HepG2 (cell line): ENCODE results near the gene VIM. TPM values are rescaled to one million over a fixed set of nuclear protein-coding genes. Genes with fewer than 3 reads are reported as not detected.

Experiments used
- CENPX ChIP-seq: sonication (generic); formaldehyde crosslinking; IDR thresholded peaks from 2 replicates; pipeline ENCODE4 v1.9.0; 2021; ENCODE audit warnings: mild to moderate bottlenecking, missing genetic modification reagents, moderate library complexity
- FOXO4 ChIP-seq: sonication (generic); formaldehyde crosslinking; conservative IDR thresholded peaks from 2 replicates; pipeline ENCODE4 v1.8.1; 2023; ENCODE audit warnings: missing genetic modification reagents
- HIC2 ChIP-seq: sonication (generic); formaldehyde crosslinking; IDR thresholded peaks from 2 replicates; pipeline ENCODE4 v1.9.0; 2022; ENCODE audit warnings: low read depth, missing genetic modification reagents
- KIAA2018 ChIP-seq: sonication (generic); formaldehyde crosslinking; IDR thresholded peaks from 2 replicates; pipeline ENCODE4 v1.5.0; 2020; ENCODE audit warnings: mild to moderate bottlenecking, missing genetic modification reagents, borderline replicate concordance
- MEIS1 ChIP-seq: sonication (generic); formaldehyde crosslinking; IDR thresholded peaks from 2 replicates; pipeline ENCODE4 v1.9.0; 2021; ENCODE audit warnings: mild to moderate bottlenecking, missing genetic modification reagents, moderate library complexity, borderline replicate concordance
- MIXL1 ChIP-seq: IDR thresholded peaks from 2 replicates; pipeline ENCODE4 v1.6.1; 2016
- ONECUT2 ChIP-seq: sonication (generic); formaldehyde crosslinking; IDR thresholded peaks from 2 replicates; pipeline ENCODE4 v1.4.0; 2020; ENCODE audit warnings: missing genetic modification reagents
- SYNCRIP ChIP-seq: fragments of 200-400 bp; formaldehyde crosslinking; IDR thresholded peaks from 2 replicates; pipeline ENCODE4 v1.6.1; 2018; ENCODE audit warnings: mild to moderate bottlenecking, low read depth, low read length; ENCODE audit not compliant: insufficient read depth
- ZNF577 ChIP-seq: sonication (generic); formaldehyde crosslinking; IDR thresholded peaks from 2 replicates; pipeline ENCODE4 v1.4.0; 2020; ENCODE audit warnings: mild to moderate bottlenecking, low read depth, missing genetic modification reagents, borderline replicate concordance
- polyA plus RNA-seq, 8 experiments: library from polyadenylated mRNA; depleted of rRNA in 3 of 8; stranded (reverse) in 7 of 8; unstranded in 1 of 8; fragments of >200 nt; fragmentation: Illumina TruSeq in 4 of 8; extraction: Trizol in 4 of 8; gene quantifications; 2 replicates each; pipeline versions ENCODE4 v1.2.1 to v1.2.3, GENCODE V29; 2011 to 2016; ENCODE audit warnings: low read depth in 4 of 8, missing spikeins in 1 of 8, mixed read lengths in 1 of 8; ENCODE audit not compliant: insufficient read depth in 1 of 8
- total RNA-seq, 5 experiments: library from RNA; depleted of rRNA; stranded (reverse); fragments of >200 nt; fragmentation: Illumina TruSeq; extraction: Trizol; gene quantifications; 2 replicates each; pipeline ENCODE4 v1.2.3, GENCODE V29; 2016; ENCODE audit warnings: low read depth in 1 of 5

Gene VIM
- total and polyA plus RNA-seq, 2 of the 13 experiments (the other 11 are each of a cell fraction or from before 2014, with no cell fraction given), result not detected

GRCh38 chr10:17229016-17229716 lies 1.1 kb downstream of the VIM start (continued):
- TF ChIP-seq KIAA2018 (CRISPR knock-in tag) (no peak), ONECUT2 (CRISPR knock-in tag) (no peak), HIC2 (CRISPR knock-in tag) (no peak), CENPX (CRISPR knock-in tag) (no peak), FOXO4 (CRISPR knock-in tag) (no peak), MIXL1 (CRISPR knock-in tag) (no peak), ZNF577 (no peak), MEIS1 (no peak), SYNCRIP (no peak)
